H1 (cell line): ENCODE measurements around the gene SNAP47. TPM values are rescaled to one million over a fixed set of nuclear protein-coding genes. Genes with fewer than 3 reads are reported as not detected.

Experiments
- polyA plus RNA-seq, 7 experiments: library from polyadenylated mRNA; depleted of rRNA in 3 of 7; stranded (reverse) in 5 of 7; unstranded in 2 of 7; fragments of >200 nt in 5 of 7; fragments of 200-250 nt in 2 of 7; gene quantifications; 1 replicate in 5 of 7; 2 replicates in 1 of 7; 4 replicates in 1 of 7; pipeline versions ENCODE4 v1.2.1 to v1.2.3, GENCODE V29; 2011 to 2013; ENCODE audit warnings: missing spikeins in 2 of 7, mixed read lengths in 2 of 7
- total RNA-seq: library from RNA; stranded (reverse); fragmentation: NEBNext Ultra II Directional; extraction: Animal tissue kit (Norgen Biotek cat#: 25700); gene quantifications from 2 replicates; pipeline ENCODE4 v1.2.1, GENCODE V29; 2021
- TF ChIP-seq, protein P1 (sequence below): IDR thresholded peaks from 2 replicates; pipeline ENCODE4 v1.6.1; 2012; ENCODE audit warnings: inconsistent platforms

Gene SNAP47
- total and polyA plus RNA-seq, 2 of the 8 experiments (the other 6 are each of a cell fraction or from before 2014, with no cell fraction given) = 37.6 to 42.2 TPM

DNA sequence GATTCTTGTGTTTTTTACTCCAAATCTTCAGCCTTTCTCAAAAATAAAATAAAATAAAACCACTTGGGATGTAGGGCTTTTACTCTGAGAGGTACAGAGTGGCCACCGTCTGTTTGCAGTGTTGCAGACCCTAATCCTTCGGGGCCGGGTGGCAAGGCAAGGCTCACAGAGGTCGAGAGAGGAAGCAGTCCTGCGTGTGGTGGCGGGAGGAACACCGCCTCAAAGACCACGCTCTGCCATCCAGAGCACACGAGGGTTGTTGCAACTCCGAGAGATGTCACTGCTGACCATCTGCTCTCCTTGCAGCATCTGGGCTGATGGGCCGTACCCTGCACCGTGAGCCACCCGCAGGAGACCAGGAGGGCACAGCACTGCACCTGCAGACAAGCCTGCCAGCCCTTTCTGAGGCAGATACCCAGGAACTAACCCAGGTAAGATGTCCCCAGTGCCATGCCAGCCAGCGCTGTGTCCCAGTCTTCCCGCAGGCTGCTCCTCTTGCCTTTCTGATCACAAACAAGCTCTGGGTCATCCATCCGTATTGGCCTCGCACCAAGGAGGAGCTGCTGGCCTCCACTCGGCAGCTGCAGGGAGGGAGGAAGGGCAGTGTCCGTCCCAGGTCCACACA is 31.5 kb downstream of the SNAP47 start (continued):
- TF ChIP-seq, protein P1, sequence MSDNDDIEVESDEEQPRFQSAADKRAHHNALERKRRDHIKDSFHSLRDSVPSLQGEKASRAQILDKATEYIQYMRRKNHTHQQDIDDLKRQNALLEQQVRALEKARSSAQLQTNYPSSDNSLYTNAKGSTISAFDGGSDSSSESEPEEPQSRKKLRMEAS = no peak
